ENCODE results near the gene SLC8A3.

- TF ChIP-seq CTCF (IDR thresholded peaks at IDR 0.05) (no peak), POLR2A (IDR thresholded peaks at IDR 0.05) (no peak)
Observed at GRCh38 chr14:70097576-70098249, 91.0 kb downstream of the SLC8A3 start.

All from uterus (tissue), 2 donors.